ENCODE data around the gene CBLL2. TPM values are rescaled to one million over a fixed set of nuclear protein-coding genes. Genes with fewer than 3 reads are reported as not detected.

The CBLL2 gene
- polyA plus RNA-seq, 5 donors: not detected

Other genes with a start within 250 kb of the CBLL2 start
- gene PHEX, start 240.6 kb upstream of the CBLL2 start, polyA plus RNA-seq (ENCODE audit: insufficient read depth in 1 of 5, insufficient read length in 5 of 5, low replicate concordance in 1 of 5): 10 to 100 TPM in 3 of 5 donors, 1 to 10 TPM in 2; 7.5 to 22.3 (median 10.5) TPM

Measured in right lung (tissue), 5 donors.